ENCODE results near the gene STEEP1. TPM values are rescaled to one million over a fixed set of nuclear protein-coding genes. Genes with fewer than 3 reads are reported as not detected.
"Not testable (repeated sequence)": the region's sequence is repeated elsewhere in the genome, so short reads cannot be mapped to it uniquely, and the experiment has no call there.

Gene STEEP1
- total RNA-seq, 3 donors from 2014 or later (not counting 1 experiment from before 2014, with no cell fraction given) = 23.5 to 29.2 (median 23.8) TPM

DNA sequence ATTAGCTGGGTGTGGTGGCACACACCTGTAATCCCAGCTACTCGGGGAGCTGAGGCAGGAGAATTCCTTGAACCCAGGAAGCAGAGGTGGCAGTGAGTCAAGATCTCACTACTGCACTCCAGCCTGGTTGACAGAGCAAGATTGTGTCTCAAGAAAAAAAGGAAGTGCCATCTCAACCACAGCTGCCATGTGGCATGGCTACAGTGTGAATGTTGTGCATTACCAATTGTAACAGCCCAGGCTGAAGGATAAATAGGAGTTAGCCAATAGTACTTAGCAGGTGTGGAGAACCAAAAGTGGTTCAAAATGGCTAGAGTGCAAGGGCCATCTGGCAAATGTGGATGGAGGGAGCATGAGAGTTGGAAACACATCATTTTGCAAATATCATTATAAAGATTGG lies 68.0 kb downstream of the STEEP1 start:
- TF ChIP-seq, protein P1, sequence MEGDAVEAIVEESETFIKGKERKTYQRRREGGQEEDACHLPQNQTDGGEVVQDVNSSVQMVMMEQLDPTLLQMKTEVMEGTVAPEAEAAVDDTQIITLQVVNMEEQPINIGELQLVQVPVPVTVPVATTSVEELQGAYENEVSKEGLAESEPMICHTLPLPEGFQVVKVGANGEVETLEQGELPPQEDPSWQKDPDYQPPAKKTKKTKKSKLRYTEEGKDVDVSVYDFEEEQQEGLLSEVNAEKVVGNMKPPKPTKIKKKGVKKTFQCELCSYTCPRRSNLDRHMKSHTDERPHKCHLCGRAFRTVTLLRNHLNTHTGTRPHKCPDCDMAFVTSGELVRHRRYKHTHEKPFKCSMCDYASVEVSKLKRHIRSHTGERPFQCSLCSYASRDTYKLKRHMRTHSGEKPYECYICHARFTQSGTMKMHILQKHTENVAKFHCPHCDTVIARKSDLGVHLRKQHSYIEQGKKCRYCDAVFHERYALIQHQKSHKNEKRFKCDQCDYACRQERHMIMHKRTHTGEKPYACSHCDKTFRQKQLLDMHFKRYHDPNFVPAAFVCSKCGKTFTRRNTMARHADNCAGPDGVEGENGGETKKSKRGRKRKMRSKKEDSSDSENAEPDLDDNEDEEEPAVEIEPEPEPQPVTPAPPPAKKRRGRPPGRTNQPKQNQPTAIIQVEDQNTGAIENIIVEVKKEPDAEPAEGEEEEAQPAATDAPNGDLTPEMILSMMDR (IDR thresholded peaks at IDR 0.05) = no peak
- intact Hi-C loops (cut with micrococcal nuclease) = no loop called here
- Histone ChIP-seq H3K36me3 (ENCODE audit: control insufficient read depth, insufficient read depth, low read length) (no peaks in the 10 kb centered on the region), H3K4me3 (ENCODE audit: low read length) (no peak overlapping the region), H3K4me1 (ENCODE audit: control insufficient read depth, insufficient read depth, low read length) (peaks cover 2% of the 10 kb centered on the region), H3K9me3 (ENCODE audit: control insufficient read depth, insufficient read depth, low read length) (no peaks in the 10 kb centered on the region), H3K27me3 (ENCODE audit: control insufficient read depth, insufficient read depth, low read length) (no peaks in the 10 kb centered on the region), H3K27ac (ENCODE audit: low read length) (no peak overlapping the region)
- Mint-ChIP-seq H3K27ac (no peak overlapping the region), H3K4me3 (no peak overlapping the region), H3K27me3 (ENCODE audit: low read depth in 2 of 2) (no peaks in the 10 kb centered on the region), H3K4me1 (peaks cover 0 to 5% of the 10 kb centered on the region in 2 donors), H3K9me3 (no peaks in the 10 kb centered on the region), H3K36me3 (no peaks in the 10 kb centered on the region)
- ATAC-seq (no peak), DNase-seq (no peak)
- 0% methylated on average over 1 of the region's 1 CpG for WGBS (ENCODE audit: insufficient coverage)

DNA sequence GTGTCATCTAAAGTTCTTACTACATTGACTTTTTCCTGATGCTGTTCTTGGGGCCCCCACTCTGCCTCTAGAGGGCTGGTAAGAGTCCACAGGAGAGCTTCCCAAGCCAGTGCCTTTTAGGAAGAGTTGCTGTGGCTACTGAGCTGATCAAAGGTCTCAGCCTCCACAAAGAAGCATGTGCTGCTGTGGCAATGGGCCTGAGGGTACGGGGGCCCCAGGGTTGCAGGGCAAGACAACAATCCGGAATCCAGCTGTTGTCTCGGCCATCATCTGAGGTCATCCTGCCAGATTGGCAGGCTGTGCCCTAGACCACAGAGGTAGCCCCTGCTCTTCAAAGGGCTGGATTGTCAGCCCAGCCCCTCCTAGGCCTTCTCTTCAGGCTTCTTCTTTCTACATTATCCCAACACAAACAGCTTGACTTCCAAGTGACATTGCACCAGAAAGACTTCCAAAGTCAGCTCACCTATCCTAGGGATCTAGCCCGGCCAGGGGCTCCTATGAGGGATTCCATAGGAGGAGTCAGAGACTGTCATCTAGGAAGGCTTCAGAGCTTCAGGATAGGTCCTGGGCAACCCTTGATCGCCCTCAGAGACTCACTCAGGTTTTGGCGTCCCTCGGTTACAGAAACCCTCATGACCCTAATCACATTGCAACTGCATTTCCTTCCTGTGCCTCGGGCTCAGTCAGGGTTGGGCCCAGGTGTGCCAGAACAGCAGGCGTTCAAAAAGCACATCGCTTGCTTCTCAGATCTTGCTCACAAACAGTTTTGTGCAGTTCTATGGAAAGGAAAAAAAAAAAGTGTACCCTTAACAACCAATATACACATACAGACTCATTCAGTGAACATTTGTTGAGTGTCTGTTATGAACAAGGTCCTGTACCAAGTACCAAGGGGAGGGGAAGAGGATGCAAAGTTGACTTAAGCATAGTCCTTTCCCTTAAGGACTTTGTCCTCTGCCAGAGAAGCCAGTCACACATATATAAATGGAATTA lies 69.2 kb downstream of the STEEP1 start:
- H3K27me3 ChIP-seq (ENCODE audit: control insufficient read depth, insufficient read depth, low read length) = no peaks in the 10 kb centered on the region
- no peak overlapping the region for H3K4me3 ChIP-seq (ENCODE audit: low read length)
- peaks cover 2% of the 10 kb centered on the region for H3K4me1 ChIP-seq (ENCODE audit: control insufficient read depth, insufficient read depth, low read length)
- H3K9me3 Mint-ChIP-seq = no peaks in the 10 kb centered on the region
- DNase-seq (peak in 1 of 2 donors; percentile 30), ATAC-seq (no peak)
- H3K27me3 Mint-ChIP-seq (ENCODE audit: low read depth in 2 of 2) = no peaks in the 10 kb centered on the region
- H3K36me3 Mint-ChIP-seq = no peaks in the 10 kb centered on the region
- WGBS (ENCODE audit: insufficient coverage) = 55% methylated on average over 7 of the region's 10 CpGs
- peaks cover 0 to 5% of the 10 kb centered on the region in 2 donors for H3K4me1 Mint-ChIP-seq
- no peak overlapping the region for H3K27ac ChIP-seq (ENCODE audit: low read length)
- H3K4me3 Mint-ChIP-seq = no peak overlapping the region
- no peak overlapping the region for H3K27ac Mint-ChIP-seq
- H3K36me3 ChIP-seq (ENCODE audit: control insufficient read depth, insufficient read depth, low read length) = no peaks in the 10 kb centered on the region
- TF ChIP-seq, protein P1 (IDR thresholded peaks at IDR 0.05) = no peak
- intact Hi-C loops (cut with micrococcal nuclease) = no loop called here
- H3K9me3 ChIP-seq (ENCODE audit: control insufficient read depth, insufficient read depth, low read length) = no peaks in the 10 kb centered on the region

DNA sequence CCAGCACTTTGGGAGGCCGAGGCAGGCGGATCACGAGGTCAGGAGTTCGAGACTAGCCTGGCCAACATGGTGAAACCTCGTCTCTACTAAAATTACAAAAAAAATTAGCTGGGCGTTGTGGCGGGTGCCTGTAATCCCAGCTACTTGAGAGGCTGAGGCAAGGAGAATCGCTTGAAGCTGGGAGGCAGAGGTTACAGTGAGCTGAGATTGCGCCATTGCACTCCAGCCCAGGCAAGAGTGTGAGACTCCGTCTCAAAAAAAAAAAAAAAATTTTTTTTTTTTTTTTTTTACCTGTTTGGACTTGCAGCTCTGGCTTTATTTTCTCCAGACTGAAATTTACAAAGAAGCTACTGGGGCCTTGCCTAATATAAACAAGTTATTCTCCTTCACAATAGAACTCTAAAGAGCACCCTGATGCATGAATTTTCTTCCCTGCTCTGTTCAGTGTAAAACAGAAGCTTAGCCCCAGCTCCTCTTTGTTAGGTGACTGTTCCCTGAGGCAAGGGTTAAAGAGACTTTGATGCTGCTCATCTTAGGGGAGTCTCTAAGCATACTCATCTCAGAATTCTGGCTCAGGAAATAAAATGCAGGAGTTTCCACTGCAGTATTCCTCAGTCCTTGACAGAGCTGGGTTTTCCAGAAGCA lies 71.2 kb downstream of the STEEP1 start:
- H3K9me3 ChIP-seq (ENCODE audit: control insufficient read depth, insufficient read depth, low read length); H3K4me3 ChIP-seq (ENCODE audit: low read length); H3K27me3 ChIP-seq (ENCODE audit: control insufficient read depth, insufficient read depth, low read length); H3K27ac Mint-ChIP-seq; intact Hi-C loops (cut with micrococcal nuclease); H3K4me3 Mint-ChIP-seq; H3K36me3 Mint-ChIP-seq; H3K9me3 Mint-ChIP-seq; ATAC-seq; H3K27ac ChIP-seq (ENCODE audit: low read length); H3K4me1 ChIP-seq (ENCODE audit: control insufficient read depth, insufficient read depth, low read length); DNase-seq; H3K27me3 Mint-ChIP-seq (ENCODE audit: low read depth in 2 of 2); H3K4me1 Mint-ChIP-seq; H3K36me3 ChIP-seq (ENCODE audit: control insufficient read depth, insufficient read depth, low read length): not testable (repeated sequence)
- WGBS (ENCODE audit: insufficient coverage) = 90% methylated on average over 8 of the region's 10 CpGs

- Histone ChIP-seq H3K36me3 (ENCODE audit: control insufficient read depth, insufficient read depth, low read length) (no peaks in the 10 kb centered on the region), H3K4me1 (ENCODE audit: control insufficient read depth, insufficient read depth, low read length) (peaks cover 2% of the 10 kb centered on the region), H3K27ac (ENCODE audit: low read length) (no peak overlapping the region), H3K27me3 (ENCODE audit: control insufficient read depth, insufficient read depth, low read length) (no peaks in the 10 kb centered on the region), H3K9me3 (ENCODE audit: control insufficient read depth, insufficient read depth, low read length) (no peaks in the 10 kb centered on the region), H3K4me3 (ENCODE audit: low read length) (no peak overlapping the region)
- Mint-ChIP-seq H3K4me1 (peaks cover 0 to 5% of the 10 kb centered on the region in 2 donors), H3K36me3 (no peaks in the 10 kb centered on the region), H3K27ac (no peak overlapping the region), H3K4me3 (no peak overlapping the region), H3K27me3 (ENCODE audit: low read depth in 2 of 2) (no peaks in the 10 kb centered on the region), H3K9me3 (no peaks in the 10 kb centered on the region)
- DNase-seq (no peak), ATAC-seq (no peak)
- intact Hi-C loops (cut with micrococcal nuclease) = no loop called here
- WGBS (ENCODE audit: insufficient coverage) = 85% methylated on average over 2 of the region's 2 CpGs
- TF ChIP-seq, protein P1 (IDR thresholded peaks at IDR 0.05) = no peak
Observed at GRCh38 chrX:119492463-119492862, 72.7 kb downstream of the STEEP1 start.

All from natural killer cell (primary cell).